Upper lobe of left lung (tissue), 6 donors: ENCODE results near the gene TNFRSF21. TPM values are rescaled to one million over a fixed set of nuclear protein-coding genes. Genes with fewer than 3 reads are reported as not detected.

Source experiments
- ATAC-seq, 2 donors: fragments of 200-7000 bp; cut with Tn5 transposase; one replicate each; pipeline ENCODE4 v1.9.1; 2022; ENCODE audit warnings: mild to moderate bottlenecking in 2 of 2, moderate library complexity in 2 of 2; ENCODE audit not compliant: low FRiP score in 2 of 2
- DNase-seq, 2 donors: peaks; one replicate each; pipeline ENCODE4 v3.0.0-alpha.2; 2019 to 2020
- H3K27ac ChIP-seq, 4 donors: fragments of 200-600 bp; sonication (generic); one replicate each; pipeline ENCODE4 v1.5.1; 2016 to 2019
- H3K27me3 ChIP-seq, 4 donors: fragments of 200-600 bp; sonication (generic); one replicate each; pipeline ENCODE4 v1.5.1; 2017 to 2019
- H3K36me3 ChIP-seq, 4 donors: fragments of 200-600 bp; sonication (generic); one replicate each; pipeline ENCODE4 v1.5.1; 2016 to 2019
- H3K4me1 ChIP-seq, 4 donors: fragments of 200-600 bp; sonication (generic); one replicate each; pipeline ENCODE4 v1.5.1; 2018 to 2019
- H3K4me3 ChIP-seq, 4 donors: fragments of 200-600 bp; sonication (generic); one replicate each; pipeline ENCODE4 v1.5.1; 2017 to 2019; ENCODE audit warnings: mild to moderate bottlenecking in 2 of 4, moderate library complexity in 1 of 4
- H3K9me3 ChIP-seq, 4 donors: fragments of 200-600 bp; sonication (generic); one replicate each; pipeline ENCODE4 v1.5.1; 2018 to 2019
- EP300 ChIP-seq, 4 donors: sonication (generic); formaldehyde crosslinking; IDR thresholded peaks; one replicate each; pipeline ENCODE4 v1.5.1; 2017; ENCODE audit warnings: antibody characterized with exemption in 4 of 4, control low read depth in 2 of 4
- POLR2A ChIP-seq, 4 donors: fragments of 450-650 bp; IDR thresholded peaks; one replicate each; pipeline ENCODE4 v1.5.1; 2016 to 2017; ENCODE audit warnings: antibody characterized with exemption in 4 of 4, mild to moderate bottlenecking in 2 of 4
- POLR2AphosphoS5 ChIP-seq, 2 donors: sonication (generic); formaldehyde crosslinking; IDR thresholded peaks; one replicate each; pipeline ENCODE4 v1.5.1; 2017; ENCODE audit warnings: antibody characterized with exemption in 2 of 2
- WGBS, 2 donors: methylation state at CpG; one replicate each; pipeline ENCODE4 v1.1.5; 2017 to 2018; 5-methylcytosine and 5-hydroxymethylcytosine counted together
- total RNA-seq, 6 donors: library from RNA; depleted of rRNA in 4 of 6; stranded (reverse); fragments of >200 nt in 4 of 6; gene quantifications; one replicate each; pipeline versions ENCODE4 v1.1.0 to v1.2.1, GENCODE V29; 2016 to 2021
- TF ChIP-seq, protein P1 (sequence below), 6 experiments: fragments of 450-650 bp in 4 of 6; fragments of 200-600 bp in 2 of 6; sonication (generic) in 2 of 6; IDR thresholded peaks; one replicate each; pipeline ENCODE4 v1.5.1; 2016 to 2019; ENCODE audit warnings: antibody characterized with exemption in 6 of 6
- donor health status: DM: no; HTN: no; CAD: no; lungs with moderate emphysema.
- donor health status: DM: no; HTN: yes; CAD: no; lungs with severe emphysema.

TNFRSF21 gene
- total RNA-seq, 6 donors from 2014 or later: 11.7 to 56.1 (median 20.6) TPM

DNA sequence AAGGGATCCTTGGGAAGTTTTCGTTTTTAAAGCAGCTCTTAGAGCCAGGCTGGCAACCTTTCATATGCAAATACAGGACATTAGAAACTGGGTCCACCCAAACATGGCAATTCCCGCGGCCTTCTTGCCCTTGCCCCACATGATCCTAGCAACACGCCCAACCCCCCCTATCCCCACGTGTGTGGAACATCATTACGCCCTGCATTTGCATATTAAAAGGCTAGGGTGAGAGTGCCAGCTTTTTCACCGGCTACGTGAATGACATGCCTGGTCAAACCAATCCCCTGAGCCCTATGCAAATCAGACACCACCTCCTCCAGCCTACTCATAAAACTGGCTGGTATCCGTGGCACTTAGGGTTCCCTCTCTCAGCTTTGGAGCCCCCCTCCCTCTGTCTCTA lies 88.1 kb downstream of the TNFRSF21 start:
- Histone ChIP-seq H3K4me1 (no peaks in the 10 kb centered on the region), H3K4me3 (no peak overlapping the region), H3K9me3 (no peaks in the 10 kb centered on the region), H3K27me3 (no peaks in the 10 kb centered on the region), H3K36me3 (no peaks in the 10 kb centered on the region), H3K27ac (no peak overlapping the region)
- no peak for DNase-seq
- 70 to 81% methylated on average over 9 of the region's 9 CpGs for WGBS, 2 donors
- ATAC-seq: no peak
- no peak for TF ChIP-seq EP300 (IDR thresholded peaks at IDR 0.05)
- TF ChIP-seq, protein P1, sequence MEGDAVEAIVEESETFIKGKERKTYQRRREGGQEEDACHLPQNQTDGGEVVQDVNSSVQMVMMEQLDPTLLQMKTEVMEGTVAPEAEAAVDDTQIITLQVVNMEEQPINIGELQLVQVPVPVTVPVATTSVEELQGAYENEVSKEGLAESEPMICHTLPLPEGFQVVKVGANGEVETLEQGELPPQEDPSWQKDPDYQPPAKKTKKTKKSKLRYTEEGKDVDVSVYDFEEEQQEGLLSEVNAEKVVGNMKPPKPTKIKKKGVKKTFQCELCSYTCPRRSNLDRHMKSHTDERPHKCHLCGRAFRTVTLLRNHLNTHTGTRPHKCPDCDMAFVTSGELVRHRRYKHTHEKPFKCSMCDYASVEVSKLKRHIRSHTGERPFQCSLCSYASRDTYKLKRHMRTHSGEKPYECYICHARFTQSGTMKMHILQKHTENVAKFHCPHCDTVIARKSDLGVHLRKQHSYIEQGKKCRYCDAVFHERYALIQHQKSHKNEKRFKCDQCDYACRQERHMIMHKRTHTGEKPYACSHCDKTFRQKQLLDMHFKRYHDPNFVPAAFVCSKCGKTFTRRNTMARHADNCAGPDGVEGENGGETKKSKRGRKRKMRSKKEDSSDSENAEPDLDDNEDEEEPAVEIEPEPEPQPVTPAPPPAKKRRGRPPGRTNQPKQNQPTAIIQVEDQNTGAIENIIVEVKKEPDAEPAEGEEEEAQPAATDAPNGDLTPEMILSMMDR (IDR thresholded peaks at IDR 0.05): no peak
- TF ChIP-seq POLR2AphosphoS5 (IDR thresholded peaks at IDR 0.05): no peak
- no peak for TF ChIP-seq POLR2A (IDR thresholded peaks at IDR 0.05)

DNA sequence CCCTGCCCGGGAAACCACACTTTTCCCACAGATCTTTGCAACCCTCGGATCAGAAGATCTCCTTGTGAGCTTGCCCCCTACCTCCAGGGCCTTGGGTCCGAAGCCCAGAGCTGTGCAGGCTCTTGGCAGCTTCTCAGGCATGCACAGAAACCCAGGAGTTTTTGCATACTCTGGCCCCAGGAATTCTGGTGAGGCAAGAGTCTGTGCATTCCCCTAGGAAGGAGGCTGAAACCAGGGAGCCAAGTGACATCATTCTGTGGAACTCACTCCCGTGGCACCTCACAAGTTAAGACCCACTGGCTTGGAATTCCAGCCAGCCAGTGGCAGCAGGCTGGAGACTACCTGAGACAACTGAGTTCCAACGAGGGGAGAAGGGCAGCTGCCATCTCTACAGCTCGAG lies 100.1 kb downstream of the TNFRSF21 start:
- Histone ChIP-seq H3K4me3 (no peak overlapping the region), H3K27me3 (no peaks in the 10 kb centered on the region), H3K27ac (no peak overlapping the region), H3K9me3 (no peaks in the 10 kb centered on the region), H3K4me1 (no peaks in the 10 kb centered on the region), H3K36me3 (no peaks in the 10 kb centered on the region)
- TF ChIP-seq, protein P1 (IDR thresholded peaks at IDR 0.05): no peak
- TF ChIP-seq POLR2A (IDR thresholded peaks at IDR 0.05) (no peak), EP300 (IDR thresholded peaks at IDR 0.05) (no peak), POLR2AphosphoS5 (IDR thresholded peaks at IDR 0.05) (no peak)
- DNase-seq: no peak
- ATAC-seq: no peak
- WGBS, 2 donors: 78 to 82% methylated on average over 5 to 6 of the region's 6 CpGs

DNA sequence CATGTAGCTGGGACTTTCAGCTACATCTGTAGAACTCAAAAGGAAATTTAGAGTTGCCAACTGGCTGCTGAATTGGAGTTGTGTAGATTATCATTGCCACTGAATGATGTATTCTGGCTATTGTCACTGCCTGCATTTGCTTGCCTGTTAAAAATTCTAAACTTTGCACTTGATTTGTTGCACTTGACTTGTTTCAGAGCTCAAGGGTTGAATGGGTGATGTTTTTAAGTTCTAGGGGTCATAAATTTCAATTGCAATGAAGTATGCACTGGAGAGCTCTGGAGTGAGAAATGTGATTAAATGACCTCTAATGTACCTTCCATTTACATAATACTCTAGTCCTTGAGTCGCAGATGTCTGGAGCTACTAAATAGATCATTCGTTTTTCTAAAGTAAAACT lies 102.4 kb downstream of the TNFRSF21 start:
- Histone ChIP-seq H3K27ac (no peak overlapping the region), H3K4me1 (no peaks in the 10 kb centered on the region), H3K27me3 (no peaks in the 10 kb centered on the region), H3K36me3 (no peaks in the 10 kb centered on the region), H3K9me3 (no peaks in the 10 kb centered on the region), H3K4me3 (no peak overlapping the region)
- DNase-seq: no peak
- WGBS, 2 donors: 44 to 61% methylated on average over 2 of the region's 2 CpGs
- no peak for ATAC-seq
- TF ChIP-seq, protein P1 (IDR thresholded peaks at IDR 0.05): no peak
- TF ChIP-seq POLR2AphosphoS5 (IDR thresholded peaks at IDR 0.05) (no peak), POLR2A (IDR thresholded peaks at IDR 0.05) (no peak), EP300 (IDR thresholded peaks at IDR 0.05) (no peak)

DNA sequence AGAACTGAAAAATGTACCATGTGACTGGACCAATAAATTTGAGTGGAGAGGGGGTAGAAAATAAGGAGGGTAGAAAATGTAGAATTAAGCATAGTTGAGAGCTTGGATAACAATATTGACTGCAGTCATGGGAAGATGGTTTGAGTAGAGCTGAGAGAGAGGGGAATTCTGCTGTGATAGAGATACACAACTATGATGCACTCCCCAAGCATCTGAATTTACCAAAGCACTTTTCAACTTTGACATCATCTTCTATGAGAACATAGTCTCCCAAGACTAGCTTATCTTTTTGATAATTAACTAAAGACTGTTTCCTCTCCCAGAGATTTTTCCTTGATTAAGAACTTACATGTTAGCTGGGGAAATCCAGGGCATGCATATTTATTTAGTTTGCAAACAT lies 103.1 kb downstream of the TNFRSF21 start:
- ATAC-seq (peak in 1 of 2 donors; percentile 40), DNase-seq (no peak)
- no peak overlapping the region for H3K27ac ChIP-seq
- TF ChIP-seq, protein P1 (IDR thresholded peaks at IDR 0.05): no peak
- no peaks in the 10 kb centered on the region for H3K4me1 ChIP-seq
- H3K36me3 ChIP-seq: no peaks in the 10 kb centered on the region
- no peaks in the 10 kb centered on the region for H3K9me3 ChIP-seq
- H3K27me3 ChIP-seq: no peaks in the 10 kb centered on the region
- H3K4me3 ChIP-seq: no peak overlapping the region

DNA sequence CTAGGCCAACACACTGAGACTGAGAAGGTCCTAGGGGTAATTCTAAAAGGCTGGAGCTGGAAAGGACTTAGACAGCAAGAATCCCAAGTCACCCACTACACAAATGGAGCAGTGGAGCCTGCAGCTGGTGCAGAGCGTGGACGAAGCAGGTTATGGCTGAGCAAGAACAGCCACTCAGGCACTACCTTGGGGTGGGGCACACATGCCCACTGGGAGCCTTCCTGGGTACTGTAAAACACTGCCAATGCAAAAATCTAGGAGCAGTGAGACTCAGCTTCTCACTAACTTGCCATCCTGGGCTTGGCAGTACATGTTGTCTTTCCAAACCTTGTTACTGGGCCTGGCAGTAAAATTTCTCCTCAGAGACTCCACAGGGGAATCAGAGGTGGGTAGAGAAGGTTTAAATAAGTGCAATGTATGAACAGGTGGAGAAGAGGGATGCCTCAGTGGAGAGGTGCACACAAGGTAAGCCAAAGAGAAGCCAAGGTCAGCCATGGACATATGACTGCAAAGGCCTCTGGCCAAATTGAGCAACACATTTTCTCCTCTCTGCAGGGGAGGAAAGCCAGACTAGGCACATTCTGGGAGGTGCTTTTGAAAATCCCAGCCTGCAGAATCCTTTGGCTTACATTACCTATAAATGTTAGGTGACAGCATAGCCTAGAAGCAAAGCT lies 105.6 kb downstream of the TNFRSF21 start:
- no peak overlapping the region for H3K27ac ChIP-seq
- 80 to 96% methylated on average over 2 of the region's 2 CpGs for WGBS, 2 donors
- H3K36me3 ChIP-seq: no peaks in the 10 kb centered on the region
- TF ChIP-seq EP300 (IDR thresholded peaks at IDR 0.05) (no peak), POLR2AphosphoS5 (IDR thresholded peaks at IDR 0.05) (no peak), POLR2A (IDR thresholded peaks at IDR 0.05) (no peak)
- TF ChIP-seq, protein P1 (IDR thresholded peaks at IDR 0.05): no peak
- ATAC-seq (no peak), DNase-seq (no peak)
- H3K27me3 ChIP-seq: no peaks in the 10 kb centered on the region
- no peak overlapping the region for H3K4me3 ChIP-seq
- no peaks in the 10 kb centered on the region for H3K4me1 ChIP-seq
- no peaks in the 10 kb centered on the region for H3K9me3 ChIP-seq
